ENCODE data around the gene ST3GAL5.
"Not testable (repeated sequence)": the region's sequence is repeated elsewhere in the genome, so short reads cannot be mapped to it uniquely, and the experiment has no call there.

ST3GAL5 gene

GRCh38 chr2:85888684-85889626 is at the start of gene ST3GAL5:
ST3GAL5 (minus strand) TSS chr2:85888990; CDS start chr2:85888905, 85 bp downstream.
- DNase-seq (peak; percentile 91 to 95), ATAC-seq (peak; percentile 91)
- H3K27me3 Mint-ChIP-seq = no peaks in the 10 kb centered on the region
- H3K4me1 Mint-ChIP-seq = peaks cover 79% of the 10 kb centered on the region
- peak within 1 kb of the TSS; percentile 89 to 98 for H3K4me3 Mint-ChIP-seq
- peaks cover 0 to under 1% of the 10 kb centered on the region in 2 donors for H3K9me3 Mint-ChIP-seq
- H3K27ac Mint-ChIP-seq = peak within 1 kb of the TSS; percentile 83 to 93

GRCh38 chr2:85938456-85938855 is 49.7 kb upstream of the ST3GAL5 start:
- ATAC-seq = no peak
- no peak overlapping the region for H3K4me3 Mint-ChIP-seq

GRCh38 chr2:85937069-85937439 is 48.3 kb upstream of the ST3GAL5 start:
- H3K27ac Mint-ChIP-seq = no peak overlapping the region
- H3K4me1 Mint-ChIP-seq = peaks cover 21% of the 10 kb centered on the region
- ATAC-seq = no peak
- DNase-seq = no peak
- H3K9me3 Mint-ChIP-seq = peaks cover 12 to 13% of the 10 kb centered on the region in 2 donors
- no peaks in the 10 kb centered on the region for H3K27me3 Mint-ChIP-seq
- H3K4me3 Mint-ChIP-seq = no peak overlapping the region

More at GRCh38 chr2:85938456-85938855, 49.7 kb upstream of the ST3GAL5 start:
- Mint-ChIP-seq H3K27me3 (no peaks in the 10 kb centered on the region), H3K4me1 (peaks cover 9% of the 10 kb centered on the region), H3K9me3 (peaks cover 26 to 27% of the 10 kb centered on the region in 2 donors), H3K27ac (no peak overlapping the region)
- no peak for DNase-seq

- Mint-ChIP-seq H3K4me3 (no peak overlapping the region), H3K27me3 (no peaks in the 10 kb centered on the region), H3K9me3 (peaks cover 7 to 12% of the 10 kb centered on the region in 2 donors), H3K4me1 (peaks cover 21% of the 10 kb centered on the region), H3K27ac (no peak overlapping the region)
- DNase-seq (no peak), ATAC-seq (no peak)
Observed at GRCh38 chr2:85936421-85937068, 47.8 kb upstream of the ST3GAL5 start.

- Mint-ChIP-seq H3K4me1 (peaks cover 21% of the 10 kb centered on the region), H3K9me3 (peaks cover 0 to 5% of the 10 kb centered on the region in 2 donors), H3K27me3 (no peaks in the 10 kb centered on the region), H3K4me3 (no peak overlapping the region), H3K27ac (no peak overlapping the region)
- DNase-seq = no peak
- ATAC-seq = no peak
Observed at GRCh38 chr2:85935746-85936208, 47.0 kb upstream of the ST3GAL5 start.

- Mint-ChIP-seq H3K4me3 (no peak overlapping the region), H3K9me3 (no peaks in the 10 kb centered on the region), H3K27ac (no peak overlapping the region), H3K4me1 (peaks cover 21% of the 10 kb centered on the region), H3K27me3 (no peaks in the 10 kb centered on the region)
- ATAC-seq (no peak), DNase-seq (no peak)
Observed at GRCh38 chr2:85935170-85935745, 46.5 kb upstream of the ST3GAL5 start.

- Mint-ChIP-seq H3K27me3 (no peaks in the 10 kb centered on the region), H3K4me3 (no peak overlapping the region), H3K9me3 (no peaks in the 10 kb centered on the region), H3K4me1 (peaks cover 21% of the 10 kb centered on the region), H3K27ac (peak overlapping the region in 1 of 2 donors; percentile 77)
- ATAC-seq = peak; percentile 73
- no peak for DNase-seq
Observed at GRCh38 chr2:85933753-85934594, 45.2 kb upstream of the ST3GAL5 start.

- H3K27ac Mint-ChIP-seq, DNase-seq, H3K9me3 Mint-ChIP-seq, H3K27me3 Mint-ChIP-seq, H3K4me3 Mint-ChIP-seq, ATAC-seq: not testable (repeated sequence)
- peaks cover 34% of the 10 kb centered on the region for H3K4me1 Mint-ChIP-seq
Observed at GRCh38 chr2:85931151-85931550, 42.4 kb upstream of the ST3GAL5 start.

GRCh38 chr2:85930129-85931124 is 41.6 kb upstream of the ST3GAL5 start:
- H3K27me3 Mint-ChIP-seq = peaks cover 5% of the 10 kb centered on the region

GRCh38 chr2:85929096-85930050 is 40.6 kb upstream of the ST3GAL5 start:
- peaks cover 42% of the 10 kb centered on the region for H3K4me1 Mint-ChIP-seq
- H3K27ac Mint-ChIP-seq = no peak overlapping the region
- H3K4me3 Mint-ChIP-seq = peak overlapping the region in 1 of 2 donors; percentile 73
- DNase-seq (no peak), ATAC-seq (no peak)
- H3K27me3 Mint-ChIP-seq = peaks cover 5% of the 10 kb centered on the region
- H3K9me3 Mint-ChIP-seq = no peaks in the 10 kb centered on the region

More at GRCh38 chr2:85930129-85931124, 41.6 kb upstream of the ST3GAL5 start:
- Mint-ChIP-seq H3K27ac (no peak overlapping the region), H3K4me1 (peaks cover 34% of the 10 kb centered on the region), H3K9me3 (no peaks in the 10 kb centered on the region), H3K4me3 (no peak overlapping the region)
- ATAC-seq (no peak), DNase-seq (no peak)

GRCh38 chr2:85926931-85927661 is 38.3 kb upstream of the ST3GAL5 start:
- Mint-ChIP-seq H3K27ac (no peak overlapping the region), H3K4me1 (peaks cover 21% of the 10 kb centered on the region), H3K27me3 (peaks cover 5% of the 10 kb centered on the region), H3K4me3 (no peak overlapping the region), H3K9me3 (no peaks in the 10 kb centered on the region)
- ATAC-seq (no peak), DNase-seq (no peak)

GRCh38 chr2:85926526-85926925 is 37.7 kb upstream of the ST3GAL5 start:
- H3K4me1 Mint-ChIP-seq = peaks cover 20% of the 10 kb centered on the region
- no peak for ATAC-seq
- H3K27ac Mint-ChIP-seq = no peak overlapping the region
- no peak for DNase-seq
- H3K9me3 Mint-ChIP-seq = no peaks in the 10 kb centered on the region
- H3K4me3 Mint-ChIP-seq = no peak overlapping the region
- peaks cover 5% of the 10 kb centered on the region for H3K27me3 Mint-ChIP-seq

Measured in stimulated activated naive CD8-positive, alpha-beta T cell treated with anti-CD3 and anti-CD28 coated beads, Interleukin-15, amount 100 ng/mL, for 72 hours (primary cell).